ENCODE results near the gene LINGO3. TPM values are rescaled to one million over a fixed set of nuclear protein-coding genes. Genes with fewer than 3 reads are reported as not detected.
A peak's percentile ranks its signal among the peaks of the same experiment; 100 is the strongest.

Gene LINGO3
- total and polyA plus RNA-seq, 2 of the 4 experiments (the other 2 are of a cell fraction), result not detected

DNA sequence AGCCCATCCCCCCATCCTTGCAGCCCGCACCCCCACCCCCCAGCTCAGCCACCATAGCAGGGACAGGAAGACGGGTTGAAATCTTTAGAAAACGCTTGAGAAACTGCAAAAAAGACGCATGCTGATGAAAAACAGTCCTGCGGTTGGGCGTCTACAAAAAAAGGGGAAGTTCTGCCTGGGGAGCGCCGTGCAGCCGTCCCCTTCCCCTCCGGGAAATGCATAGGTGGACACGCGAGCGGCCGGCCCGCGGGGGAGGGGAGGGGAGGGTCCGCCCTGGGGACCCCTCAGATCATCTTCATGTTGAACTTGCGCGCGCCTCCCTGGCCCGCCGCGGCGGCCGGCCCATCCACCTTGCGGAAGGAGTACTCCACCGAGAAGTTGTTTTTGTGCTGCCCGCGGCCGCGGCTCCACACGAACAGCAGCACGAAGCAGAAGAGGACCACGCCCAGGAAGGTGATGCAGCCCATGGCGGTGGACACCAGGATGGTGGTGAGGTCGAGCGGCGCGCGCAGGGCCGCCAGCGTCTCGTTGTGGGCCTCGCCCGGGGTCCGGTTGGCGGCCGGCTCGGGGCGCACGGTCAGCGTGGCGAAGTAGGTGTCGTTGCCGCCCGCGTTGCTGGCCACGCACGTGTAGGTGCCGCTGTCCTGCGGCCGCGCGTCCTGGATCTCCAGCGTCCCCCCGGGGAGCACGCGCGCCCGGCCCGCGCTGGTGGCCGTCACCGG, 18.1 kb downstream of the LINGO3 start:
- Histone ChIP-seq H3K79me1 (ENCODE audit: low read depth in 1 of 2, low read length in 2 of 2) (no peaks in the 10 kb centered on the region), H3K36me3 (ENCODE audit: control insufficient read depth, insufficient read depth, low read length) (no peaks in the 10 kb centered on the region), H2AK5ac (ENCODE audit: low read depth, low read length) (no peak overlapping the region; the same call in 1 of the 2 replicates), H2BK120ac (ENCODE audit: low read depth, low read length) (no peak overlapping the region), H3K56ac (ENCODE audit: extremely low read depth, insufficient read depth, low read length) (no peak overlapping the region), H4K20me1 (ENCODE audit: insufficient read depth, low read length) (peaks cover 26% of the 10 kb centered on the region), H3K4ac (ENCODE audit: low read depth, low read length) (no peak overlapping the region), H2BK15ac (ENCODE audit: low read depth, low read length) (no peak overlapping the region), H3K14ac (replicated peaks; ENCODE audit: low read depth, low read length) (no peak overlapping the region), H2AFZ (replicated peaks; ENCODE audit: low read length, poor library complexity) (peak overlapping the region; percentile 63), H2BK5ac (ENCODE audit: low read depth, low read length, poor library complexity, severe bottlenecking) (no peak overlapping the region), H3K4me1 (ENCODE audit: control insufficient read depth, insufficient read depth, low read length) (peaks cover 5% of the 10 kb centered on the region), H2AK9ac (replicated peaks; ENCODE audit: low read depth, low read length, poor library complexity) (no peak overlapping the region), H3K4me3 (ENCODE audit: insufficient read depth, low read depth, low read length) (no peak overlapping the region), H4K5ac (ENCODE audit: low read depth, low read length) (no peak overlapping the region), H3K9me3 (ENCODE audit: control insufficient read depth, insufficient read depth, low read length) (no peaks in the 10 kb centered on the region), H3K18ac (ENCODE audit: low read depth, low read length) (no peak overlapping the region), H3K9me1 (ENCODE audit: insufficient read depth, low read length) (no peaks in the 10 kb centered on the region), H2BK20ac (ENCODE audit: low read depth, low read length) (no peak overlapping the region), H3K27me3 (ENCODE audit: control insufficient read depth, insufficient read depth, low read length) (peaks cover 68% of the 10 kb centered on the region), H4K8ac (ENCODE audit: low read depth in 2 of 2, low read length in 2 of 2) (no peak overlapping the region), H3K23ac (ENCODE audit: low read depth, low read length) (no peak overlapping the region), H4K91ac (ENCODE audit: insufficient read depth, low read depth, low read length) (no peak overlapping the region), H3K27ac (ENCODE audit: insufficient read depth, low read length) (no peak overlapping the region), H3K9ac (ENCODE audit: low read depth, low read length) (no peak overlapping the region), H3K4me2 (ENCODE audit: low read depth, low read length) (peak overlapping the region; percentile 70)
- DNase-seq, result no peak
- no TSS peak for BruUV-seq (replicated peaks)
- CTCF ChIA-PET, result no interaction called here
- in situ Hi-C loops (cut with MboI; ENCODE audit: low sequenced_read_pairs) (no loop called here), dilution Hi-C loops (cut with HindIII; ENCODE audit: low sequenced_read_pairs, unreplicated experiment) (no loop called here), intact Hi-C loops (cut with micrococcal nuclease) (no loop called here)
- POLR2A ChIA-PET (ENCODE audit: unreplicated experiment), result interaction anchor here (0.6 kb wide), 1 partner anchor 138 kb away, joined by 5 read pairs; no protein-coding TSS in a partner anchor
- TF ChIP-seq MAZ (IDR thresholded peaks at IDR 0.05; ENCODE audit: borderline replicate concordance, low read depth, low read length) (no peak), RAD21 (IDR thresholded peaks at IDR 0.05; ENCODE audit: low read length) (no peak), CEBPB (IDR thresholded peaks at IDR 0.05; ENCODE audit: low read depth, low read length) (no peak), CHD1 (IDR thresholded peaks at IDR 0.05; ENCODE audit: low read depth, low read length) (no peak), FOS (IDR thresholded peaks at IDR 0.05; ENCODE audit: low read depth, low read length) (no peak), NFE2L2 (IDR thresholded peaks at IDR 0.05; ENCODE audit: low read depth, low read length) (no peak), MXI1 (IDR thresholded peaks at IDR 0.05; ENCODE audit: borderline replicate concordance, low read depth, low read length) (no peak; the same call in 1 of the 2 replicates), RCOR1 (IDR thresholded peaks at IDR 0.05; ENCODE audit: insufficient replicate concordance, low read length) (no peak), ELK1 (IDR thresholded peaks at IDR 0.05; ENCODE audit: borderline replicate concordance, low read depth, low read length) (no peak), POLR2A (IDR thresholded peaks at IDR 0.05; ENCODE audit: low read depth, low read length) (no peak), RFX5 (IDR thresholded peaks at IDR 0.05; ENCODE audit: low read depth, low read length) (no peak), SMC3 (IDR thresholded peaks at IDR 0.05; ENCODE audit: low read depth, low read length) (no peak), MAFK (IDR thresholded peaks at IDR 0.05; ENCODE audit: low read depth, low read length) (no peak), BHLHE40 (IDR thresholded peaks at IDR 0.05; ENCODE audit: low read depth, low read length) (no peak)
- 3% methylated on average over 31 of the region's 74 CpGs; no CpG with 5 or more reads in 1 of the 2 experiments for WGBS, 2 experiments (ENCODE audit: extremely low coverage in 2 of 2, insufficient read length in 1 of 2)
- ATAC-seq (ENCODE audit: low read depth), result no peak
